GM21360 (cell line): Measurements from ENCODE around the gene CDKN2C.

Experiments
- ATAC-seq: cut with Tn5 transposase; IDR thresholded peaks from one replicate; pipeline ENCODE4 v1.9.1; 2021; ENCODE audit warnings: mild to moderate bottlenecking, moderate library complexity; ENCODE audit not compliant: unreplicated experiment

The CDKN2C gene

GRCh38 chr1:50964863-50965262, 5.2 kb upstream of the CDKN2C start:
- ATAC-seq = no peak

GRCh38 chr1:50966991-50967390, 3.1 kb upstream of the CDKN2C start:
- ATAC-seq = no peak

- no peak for ATAC-seq
Measured at GRCh38 chr1:50967416-50968157, 2.5 kb upstream of the CDKN2C start.

- ATAC-seq = peak; percentile 50
Measured at GRCh38 chr1:50968158-50968820, 1.8 kb upstream of the CDKN2C start.

GRCh38 chr1:50968821-50969610, 1.0 kb upstream of the CDKN2C start:
- ATAC-seq = peak; percentile 18

GRCh38 chr1:50970509-50970887, 453 bp downstream of the CDKN2C start:
- no peak for ATAC-seq

- no peak for ATAC-seq
Measured at GRCh38 chr1:50970931-50971582, 1.0 kb downstream of the CDKN2C start.

GRCh38 chr1:50971748-50972305, 1.8 kb downstream of the CDKN2C start:
- no peak for ATAC-seq

- no peak for ATAC-seq
Measured at GRCh38 chr1:50972766-50973165, 2.7 kb downstream of the CDKN2C start.

GRCh38 chr1:50973255-50973654, 3.2 kb downstream of the CDKN2C start:
- no peak for ATAC-seq

GRCh38 chr1:50973875-50974617, 4.0 kb downstream of the CDKN2C start:
- ATAC-seq = no peak

GRCh38 chr1:50974618-50974935, 4.5 kb downstream of the CDKN2C start:
- ATAC-seq = no peak

- no peak for ATAC-seq
Measured at GRCh38 chr1:50975436-50975835, 5.4 kb downstream of the CDKN2C start.

- no peak for ATAC-seq
Measured at GRCh38 chr1:50976111-50976889, 6.3 kb downstream of the CDKN2C start.

- peak; percentile 56 for ATAC-seq
Measured at GRCh38 chr1:50976890-50977574, 7.0 kb downstream of the CDKN2C start.

GRCh38 chr1:50977575-50978143, 7.6 kb downstream of the CDKN2C start:
- ATAC-seq = peak; percentile 37

GRCh38 chr1:50978144-50978851, 8.3 kb downstream of the CDKN2C start:
- peak; percentile 33 for ATAC-seq
